Measurements from ENCODE around the gene KRT23.

Gene KRT23

GRCh38 chr17:40906613-40907012, 30.8 kb downstream of the KRT23 start:
- no peak for ATAC-seq

GRCh38 chr17:40905370-40905769, 32.1 kb downstream of the KRT23 start:
- no peak for ATAC-seq

- no peak for ATAC-seq
Measured at GRCh38 chr17:40903129-40903847, 34.2 kb downstream of the KRT23 start.

GRCh38 chr17:40902498-40902897, 34.9 kb downstream of the KRT23 start:
- no peak for ATAC-seq

GRCh38 chr17:40901981-40902474, 35.4 kb downstream of the KRT23 start:
- peak; percentile 21 to 41 for ATAC-seq

- ATAC-seq = no peak
Measured at GRCh38 chr17:40900809-40901356, 36.6 kb downstream of the KRT23 start.

GRCh38 chr17:40896916-40897455, 40.5 kb downstream of the KRT23 start:
- no peak for ATAC-seq

- ATAC-seq = no peak
Measured at GRCh38 chr17:40895106-40895730, 42.2 kb downstream of the KRT23 start.

GRCh38 chr17:40888196-40888720, 49.2 kb downstream of the KRT23 start:
- no peak for ATAC-seq

GRCh38 chr17:40886090-40886489, 51.4 kb downstream of the KRT23 start:
- ATAC-seq = no peak

- no peak for ATAC-seq
Measured at GRCh38 chr17:40884708-40885512, 52.5 kb downstream of the KRT23 start, which contains the start of gene KRT20. Gene KRT20 (minus strand): TSS chr17:40885242. CDS start chr17:40885185, 57 bp downstream.

- no peak for ATAC-seq
Measured at GRCh38 chr17:40883626-40884334, 53.7 kb downstream of the KRT23 start.

- ATAC-seq = no peak
Measured at GRCh38 chr17:40883031-40883430, 54.4 kb downstream of the KRT23 start.

- no peak for ATAC-seq
Measured at GRCh38 chr17:40879026-40879425, 58.4 kb downstream of the KRT23 start.

- ATAC-seq = no peak
Measured at GRCh38 chr17:40878044-40878443, 59.4 kb downstream of the KRT23 start.

- no peak for ATAC-seq
Measured at GRCh38 chr17:40873801-40874200, 63.6 kb downstream of the KRT23 start.

GRCh38 chr17:40873255-40873654, 64.2 kb downstream of the KRT23 start:
- no peak for ATAC-seq

Data from activated CD4-positive, CD25-positive, alpha-beta regulatory T cell treated with anti-CD3 and anti-CD28 coated beads, Interleukin-2, amount 50 U/mL, for 24 hours (primary cell).